Measurements from ENCODE around the gene ZPR1.

Gene ZPR1

DNA sequence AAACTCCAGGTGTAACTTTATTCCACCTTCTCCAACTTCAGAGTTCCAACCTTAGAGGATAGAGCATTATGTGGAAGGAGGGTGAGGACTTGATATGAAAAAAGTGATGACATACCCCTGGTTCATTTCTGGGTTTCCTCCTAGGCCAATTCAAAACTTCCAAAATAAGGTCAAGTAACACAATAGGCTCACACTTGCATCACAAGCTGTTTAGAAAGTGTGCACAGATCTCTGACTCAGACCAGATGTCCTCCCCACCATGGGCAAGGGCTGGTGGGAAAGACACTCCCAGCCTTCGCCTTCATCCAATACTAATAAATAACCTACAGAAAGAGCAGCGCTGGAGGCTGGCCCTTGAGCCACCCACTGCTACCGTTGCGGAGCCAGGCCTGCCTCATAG is 9.3 kb downstream of the ZPR1 start:
- TF ChIP-seq CTCF (IDR thresholded peaks at IDR 0.05; ENCODE audit: extremely low read depth, insufficient read depth, missing control alignments) = no peak
- DNase-seq (ENCODE audit: low spot score) = no peak
- in situ Hi-C loops (cut with MboI; ENCODE audit: low pct_unique_long_range_greater_than_20kb, low sequenced_read_pairs, unreplicated experiment) = loop anchor here (25.0 kb wide), 1 partner anchor 334 kb away; no protein-coding TSS in a partner anchor

GRCh38 chr11:116777056-116777455 is 10.8 kb downstream of the ZPR1 start:
- in situ Hi-C loops (cut with MboI; ENCODE audit: low pct_unique_long_range_greater_than_20kb, low sequenced_read_pairs, unreplicated experiment) = loop anchor here (25.0 kb wide), 1 partner anchor 335 kb away; no protein-coding TSS in a partner anchor
- no peak for TF ChIP-seq CTCF (IDR thresholded peaks at IDR 0.05; ENCODE audit: extremely low read depth, insufficient read depth, missing control alignments)
- DNase-seq (ENCODE audit: low spot score) = no peak

GRCh38 chr11:116776522-116776984 is 11.3 kb downstream of the ZPR1 start:
- in situ Hi-C loops (cut with MboI; ENCODE audit: low pct_unique_long_range_greater_than_20kb, low sequenced_read_pairs, unreplicated experiment) = loop anchor here (25.0 kb wide), 1 partner anchor 336 kb away; no protein-coding TSS in a partner anchor
- no peak for DNase-seq (ENCODE audit: low spot score)
- no peak for TF ChIP-seq CTCF (IDR thresholded peaks at IDR 0.05; ENCODE audit: extremely low read depth, insufficient read depth, missing control alignments)

DNA sequence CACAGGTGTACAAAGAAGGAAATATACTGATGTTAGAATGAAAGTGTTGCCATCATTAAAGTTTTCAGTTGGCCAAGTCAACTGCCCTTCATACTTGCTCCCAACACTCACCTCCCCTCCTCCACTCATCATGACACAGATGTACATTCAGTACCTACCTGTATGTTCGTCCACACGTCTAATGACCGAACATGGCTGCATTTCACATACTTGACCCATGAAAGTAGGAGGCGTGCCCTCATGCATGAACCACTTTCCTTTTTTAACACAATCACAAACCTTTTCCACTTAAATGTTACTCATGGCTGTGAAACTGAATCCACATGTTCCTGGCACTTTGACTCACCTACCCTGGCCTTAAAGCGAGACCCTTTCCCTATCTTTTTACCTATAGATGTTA is 11.8 kb downstream of the ZPR1 start:
- no peak for DNase-seq (ENCODE audit: low spot score)
- no peak for TF ChIP-seq CTCF (IDR thresholded peaks at IDR 0.05; ENCODE audit: extremely low read depth, insufficient read depth, missing control alignments)
- in situ Hi-C loops (cut with MboI; ENCODE audit: low pct_unique_long_range_greater_than_20kb, low sequenced_read_pairs, unreplicated experiment) = loop anchor here (25.0 kb wide), 1 partner anchor 336 kb away; no protein-coding TSS in a partner anchor

DNA sequence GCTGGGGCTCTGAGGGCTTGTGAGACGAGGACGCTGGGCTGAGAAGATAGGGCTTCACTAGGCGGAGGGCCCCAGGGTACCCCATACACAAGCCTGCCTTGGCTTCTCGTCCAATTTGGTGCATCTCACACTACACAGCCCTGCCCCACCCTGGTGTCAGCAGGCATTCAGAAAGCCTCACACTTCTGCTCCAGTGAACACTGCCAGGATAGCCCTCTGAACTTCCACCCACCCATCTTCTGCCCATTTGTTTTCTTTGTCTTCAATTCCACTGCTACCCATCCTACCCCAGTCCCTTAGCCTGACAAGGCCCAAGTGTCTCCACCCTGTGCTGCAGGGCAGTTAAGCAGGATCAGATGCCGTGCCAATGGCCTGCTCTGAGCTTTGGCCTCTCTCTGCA is 13.2 kb downstream of the ZPR1 start:
- no peak for DNase-seq (ENCODE audit: low spot score)
- in situ Hi-C loops (cut with MboI; ENCODE audit: low pct_unique_long_range_greater_than_20kb, low sequenced_read_pairs, unreplicated experiment) = loop anchor here (25.0 kb wide), 1 partner anchor 338 kb away; no protein-coding TSS in a partner anchor
- TF ChIP-seq CTCF (IDR thresholded peaks at IDR 0.05; ENCODE audit: extremely low read depth, insufficient read depth, missing control alignments) = no peak

- DNase-seq (ENCODE audit: low spot score) = no peak
- in situ Hi-C loops (cut with MboI; ENCODE audit: low pct_unique_long_range_greater_than_20kb, low sequenced_read_pairs, unreplicated experiment) = no loop called here
- no peak for TF ChIP-seq CTCF (IDR thresholded peaks at IDR 0.05; ENCODE audit: extremely low read depth, insufficient read depth, missing control alignments)
These were observed 14.4 kb downstream of the ZPR1 start for GRCh38 chr11:116773203-116774097.

All from GM13977 (cell line).